Ramos (cell line): ENCODE results near the gene CD84.
"Not testable (repeated sequence)": the region's sequence is repeated elsewhere in the genome, so short reads cannot be mapped to it uniquely, and the experiment has no call there.

Experiments
- in situ Hi-C: fragments of 300-500 bp; cut with MboI; formaldehyde crosslinking; loops from one replicate; pipeline ENCODE4 v1.14.3; 2022; ENCODE audit warnings: low sequenced_read_pairs; ENCODE audit not compliant: unreplicated experiment

CD84 gene

GRCh38 chr1:160547422-160547821, 31.9 kb downstream of the CD84 start:
- in situ Hi-C loops = no loop called here

GRCh38 chr1:160546942-160547341, 32.4 kb downstream of the CD84 start:
- in situ Hi-C loops = no loop called here

DNA sequence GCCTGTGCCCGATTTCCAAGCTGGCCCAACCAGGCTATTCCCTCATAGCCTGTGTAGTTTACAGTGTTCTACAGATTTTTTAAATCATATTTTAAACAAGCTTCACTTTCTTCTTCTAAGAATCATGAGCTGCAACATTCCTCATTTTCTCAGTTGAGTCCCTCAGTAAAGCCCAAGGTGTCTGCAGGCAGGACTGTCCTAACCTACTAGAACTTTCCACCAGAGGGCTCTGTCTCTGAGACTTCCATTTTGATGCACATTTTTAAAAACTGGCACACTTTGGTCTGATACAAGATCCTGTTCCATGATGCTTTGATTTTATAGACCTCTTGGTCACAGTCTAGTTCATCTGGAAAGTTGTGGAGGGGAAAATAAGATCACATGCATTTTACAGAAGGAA, 34.6 kb downstream of the CD84 start:
- in situ Hi-C loops = no loop called here

GRCh38 chr1:160542303-160542945, 36.9 kb downstream of the CD84 start:
- in situ Hi-C loops = no loop called here

DNA sequence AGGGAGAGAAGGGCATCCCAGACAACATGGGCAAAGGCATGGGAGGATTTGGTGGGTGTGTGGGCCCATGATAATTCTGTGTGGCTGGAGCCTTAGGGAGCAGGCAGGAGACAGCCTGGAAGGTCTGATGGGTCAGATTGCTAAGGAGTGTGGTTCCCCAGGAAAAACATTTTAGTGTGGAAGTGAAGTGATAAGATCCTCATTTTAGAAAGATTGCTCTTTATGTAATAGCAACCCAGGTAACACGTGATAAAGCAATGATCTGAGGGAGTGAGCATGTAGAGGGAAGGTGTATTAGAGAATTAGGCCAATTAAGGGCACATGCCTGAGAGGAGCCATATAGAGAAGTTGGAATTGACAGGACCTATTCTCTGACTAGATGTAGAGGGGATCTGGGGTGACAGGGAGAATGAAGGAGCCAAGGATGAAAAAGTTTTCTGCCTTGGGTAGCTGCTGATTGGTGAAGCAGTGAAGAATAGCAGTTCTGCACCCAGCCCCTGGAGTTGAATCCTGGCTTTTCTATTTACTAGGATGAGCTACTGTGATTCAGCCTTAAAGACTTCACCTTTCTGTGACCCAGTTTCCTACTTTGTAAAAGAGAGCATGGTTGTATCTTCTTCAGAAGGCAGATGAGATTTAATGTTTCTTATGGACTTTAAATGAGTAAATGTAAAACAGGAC, 37.5 kb downstream of the CD84 start:
- in situ Hi-C loops = no loop called here

DNA sequence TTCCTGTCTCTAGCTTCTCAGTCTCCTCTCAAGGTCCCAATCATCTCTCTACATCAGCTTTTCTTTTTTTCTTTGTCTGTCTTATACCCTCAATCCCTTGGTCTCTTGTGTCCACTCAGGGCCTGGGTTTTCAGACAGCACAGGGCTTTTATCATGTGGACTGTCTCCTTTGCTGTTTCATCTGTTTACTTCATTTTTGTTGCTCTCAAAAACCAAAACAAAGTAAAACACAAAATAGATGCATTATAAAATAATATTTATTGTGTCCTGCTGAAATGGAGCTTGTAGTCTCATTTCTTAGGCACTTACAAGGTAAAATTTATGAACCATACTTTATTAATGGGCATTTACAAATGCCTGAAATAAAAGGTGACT, 38.5 kb downstream of the CD84 start:
- in situ Hi-C loops = no loop called here

DNA sequence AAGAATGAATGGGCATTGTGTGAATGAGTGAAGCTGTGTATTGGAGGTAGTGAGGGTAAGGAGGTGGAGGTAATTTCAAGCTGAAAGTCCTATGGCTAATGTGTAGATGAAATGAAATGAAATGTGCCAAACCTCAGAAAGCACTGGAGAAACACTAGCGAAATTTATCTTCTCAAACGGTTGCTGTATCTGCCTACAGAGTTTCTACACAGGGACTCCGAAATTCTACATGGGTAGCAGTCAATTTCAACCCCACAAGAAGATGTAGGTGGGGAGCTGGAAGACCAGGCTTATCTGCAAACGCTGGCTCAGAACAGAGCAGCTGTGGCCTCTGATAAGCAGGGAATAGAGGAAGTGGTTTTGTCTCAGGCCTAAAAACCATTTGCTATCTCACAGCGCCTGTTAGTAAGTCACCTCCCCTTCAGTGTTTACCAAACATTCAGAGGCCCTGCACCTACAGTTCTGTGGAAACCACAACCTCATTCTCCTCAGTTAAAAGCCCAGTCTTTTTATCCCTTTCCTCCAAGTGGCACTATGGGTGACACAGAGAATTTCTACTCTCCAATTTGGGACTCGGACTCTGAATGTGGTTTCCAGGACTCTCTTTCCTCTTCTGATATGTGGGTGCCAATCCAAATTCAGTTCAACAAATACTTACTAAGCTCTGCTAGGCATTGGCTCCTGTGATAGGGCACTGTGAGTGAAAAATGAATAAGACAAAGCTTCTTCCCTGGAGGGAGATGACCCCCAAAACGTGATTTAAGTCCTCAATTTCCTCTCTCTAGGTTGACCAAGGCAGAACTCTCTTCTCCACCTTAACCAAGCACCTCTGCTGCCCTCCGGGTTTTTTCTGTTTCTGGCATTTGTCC, 39.1 kb downstream of the CD84 start:
- in situ Hi-C loops = no loop called here

DNA sequence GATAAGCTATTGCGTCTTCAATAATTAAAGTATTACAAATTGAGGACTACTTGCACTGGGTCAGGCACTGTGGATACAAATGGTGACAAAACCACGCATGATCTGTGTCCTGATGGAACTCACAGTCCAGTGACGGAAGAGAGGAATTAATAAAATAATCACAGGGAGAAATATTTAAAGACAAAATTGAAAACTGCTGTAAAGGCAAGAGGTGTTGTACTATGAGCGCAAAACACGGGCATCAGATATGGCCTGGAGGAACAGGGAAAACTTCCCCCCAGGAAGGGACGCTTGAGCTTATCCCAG, 39.7 kb downstream of the CD84 start:
- in situ Hi-C loops = no loop called here

DNA sequence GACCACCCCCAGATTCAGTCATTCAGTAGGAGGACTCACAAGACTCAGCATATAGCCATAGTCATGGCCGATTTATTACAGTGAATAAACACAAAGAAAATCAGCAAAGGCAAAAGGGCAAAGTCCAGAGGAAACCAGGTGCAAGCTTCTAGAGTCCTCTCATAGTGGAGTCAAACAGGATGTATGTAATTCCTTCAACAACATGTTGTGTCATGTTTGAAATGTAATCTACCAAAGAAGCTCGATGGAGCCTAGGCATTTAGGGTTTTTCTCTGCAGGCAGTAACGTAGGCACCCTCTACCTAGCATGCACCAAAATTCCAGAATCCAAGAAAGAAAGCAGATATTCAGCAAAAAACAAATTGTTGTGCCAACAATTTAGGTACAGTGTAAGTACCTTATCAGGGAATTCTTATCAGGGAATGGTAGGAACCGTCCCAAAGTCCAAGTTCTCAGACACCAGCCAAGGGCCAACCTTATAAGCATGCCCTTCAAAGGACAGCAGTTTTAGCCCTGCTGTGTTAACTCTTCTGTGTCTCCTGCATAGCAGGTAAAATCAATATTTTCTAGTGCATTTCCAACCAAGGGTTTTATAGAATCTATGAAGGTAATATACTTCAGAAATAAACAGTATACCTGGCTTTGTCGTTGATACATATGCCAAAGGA, 40.2 kb downstream of the CD84 start:
- in situ Hi-C loops = no loop called here

DNA sequence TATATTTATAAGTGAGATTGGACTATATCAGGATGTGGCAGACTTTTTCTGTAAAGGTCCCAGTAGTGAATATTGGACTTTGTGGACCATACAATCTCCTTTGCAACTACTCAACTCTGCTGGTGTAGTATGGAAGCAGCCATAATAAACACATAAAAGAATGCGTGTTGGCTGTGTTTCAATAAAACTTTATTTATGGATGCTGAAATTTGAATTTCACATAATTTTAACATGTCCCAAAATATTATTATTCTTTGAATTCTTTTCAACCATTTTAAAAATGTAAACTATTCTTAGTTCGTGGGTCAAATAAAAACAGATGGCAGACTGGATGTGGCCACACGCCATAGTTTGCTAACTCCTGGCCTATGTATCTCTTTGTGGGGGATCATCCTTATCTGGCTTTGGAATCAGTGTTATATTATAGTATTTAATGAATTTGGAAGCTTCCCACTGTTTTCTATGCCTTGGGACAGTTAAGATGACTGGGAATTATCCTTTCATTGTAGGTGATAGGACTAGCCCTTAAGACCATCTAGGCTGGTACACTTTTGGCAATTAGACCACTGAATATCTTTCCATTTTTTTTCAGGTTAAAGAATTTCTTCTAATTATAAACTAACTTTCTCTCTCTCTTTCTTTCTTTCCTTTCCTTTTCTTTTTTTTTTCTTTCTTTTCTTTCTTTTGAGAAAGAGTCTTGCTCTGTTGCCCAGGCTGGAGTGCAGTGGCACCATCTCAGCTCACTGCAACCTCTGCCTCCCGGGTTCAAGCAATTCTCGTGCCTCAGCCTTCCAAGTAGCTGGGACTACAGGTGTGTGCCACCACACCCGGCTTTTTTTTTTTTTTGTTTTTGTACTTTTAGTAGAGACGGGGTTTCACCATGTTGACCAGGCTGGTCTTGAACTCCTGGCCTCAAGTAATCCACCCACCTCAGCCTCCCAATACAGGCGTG, 41.3 kb downstream of the CD84 start:
- in situ Hi-C loops = no loop called here

- in situ Hi-C loops = loop anchor here (5.0 kb wide), 1 partner anchor 103 kb away; no protein-coding TSS in a partner anchor
Observed at GRCh38 chr1:160534823-160535605, 44.3 kb downstream of the CD84 start.

GRCh38 chr1:160532557-160532813, 46.8 kb downstream of the CD84 start:
- in situ Hi-C loops = loop anchor here (5.0 kb wide), 1 partner anchor 100 kb away; no protein-coding TSS in a partner anchor

DNA sequence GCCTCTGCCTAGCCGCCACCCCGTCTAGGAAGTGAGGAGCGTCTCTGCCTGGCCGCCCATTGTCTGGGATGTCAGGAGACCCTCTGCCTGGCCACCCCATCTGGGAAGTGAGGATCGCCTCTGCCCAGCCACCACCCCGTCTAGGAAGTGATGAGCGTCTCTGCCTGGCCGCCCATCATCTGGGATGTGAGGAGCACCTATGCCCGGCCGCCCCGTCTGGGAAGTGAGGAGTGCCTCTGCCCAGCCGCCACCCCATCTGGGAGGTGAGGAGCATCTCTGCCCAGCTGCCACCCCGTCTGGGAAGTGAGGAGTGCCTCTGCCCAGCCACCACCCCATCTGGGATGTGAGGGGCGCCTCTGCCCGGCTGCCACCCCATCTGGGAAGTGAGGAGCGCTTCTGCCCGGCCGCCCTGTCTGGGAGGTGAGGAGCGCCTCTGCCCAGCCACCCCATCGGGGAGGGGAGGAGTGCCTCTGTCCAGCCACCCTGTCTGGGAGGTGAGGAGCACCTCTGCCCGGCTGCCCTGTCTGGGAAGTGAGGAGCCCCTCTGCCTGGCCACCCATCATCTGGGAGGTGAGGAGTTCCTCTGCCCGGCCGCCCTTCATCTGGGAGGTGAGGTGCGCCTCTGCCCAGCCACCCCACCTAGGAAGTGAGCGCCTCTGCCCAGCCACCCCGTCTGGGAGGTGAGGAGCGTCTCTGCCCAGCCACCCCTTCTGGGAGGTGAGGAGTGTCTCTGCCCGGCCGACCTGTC, 47.3 kb downstream of the CD84 start:
- in situ Hi-C loops = loop anchor here (5.0 kb wide), 1 partner anchor 100 kb away; no protein-coding TSS in a partner anchor

DNA sequence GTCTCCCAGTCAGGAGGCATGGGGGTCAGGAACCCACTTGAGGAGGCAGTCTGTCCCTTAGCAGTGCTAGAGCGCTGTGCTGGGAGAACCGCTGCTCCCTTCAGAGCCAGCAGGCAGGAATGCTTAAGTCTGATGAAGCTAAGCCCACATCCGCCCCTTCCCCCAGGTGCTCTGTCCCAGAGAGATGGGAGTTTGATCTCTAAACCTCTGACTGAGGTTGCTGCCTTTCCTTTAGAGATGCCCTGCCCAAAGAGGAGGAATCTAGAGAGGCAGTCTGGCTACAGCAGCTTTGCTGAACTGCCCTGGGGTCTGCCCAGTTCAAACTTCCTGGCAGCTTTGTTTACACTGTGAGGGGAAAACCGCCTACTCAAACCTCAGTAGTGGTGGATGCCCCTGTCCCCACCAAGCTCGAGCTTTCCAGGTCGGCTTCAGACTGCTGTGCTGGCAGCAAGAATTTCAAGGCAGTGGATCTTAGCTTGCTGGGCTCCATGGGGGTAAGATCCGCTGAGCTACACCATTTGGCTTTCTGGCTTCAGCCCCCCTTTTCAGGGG, 49.8 kb downstream of the CD84 start:
- in situ Hi-C loops = not testable (repeated sequence)

DNA sequence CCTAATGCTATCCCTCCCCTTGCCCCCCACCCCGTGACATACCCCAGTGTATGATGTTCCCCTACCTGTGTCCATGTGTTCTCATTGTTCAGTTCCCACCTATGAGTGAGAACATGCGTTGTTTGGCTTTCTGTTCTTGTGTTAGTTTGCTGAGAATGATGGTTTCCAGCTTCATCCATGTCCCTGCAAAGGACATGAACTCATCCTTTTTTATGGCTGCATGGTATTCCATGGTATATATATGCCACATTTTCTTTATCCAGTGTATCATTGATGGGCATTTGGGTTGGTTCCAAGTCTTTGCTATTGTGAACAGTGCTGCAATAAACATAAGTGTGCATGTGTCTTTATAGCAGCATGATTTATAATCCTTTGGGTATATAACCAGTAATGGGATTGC, 55.5 kb downstream of the CD84 start:
- in situ Hi-C loops = not testable (repeated sequence)

- in situ Hi-C loops = no loop called here
Observed at GRCh38 chr1:160522622-160523345, 56.5 kb downstream of the CD84 start, which contains the start of gene SLAMF6. TSS of gene SLAMF6 (minus strand) at chr1:160523255. CDS start at chr1:160523192, 63 bp downstream.

DNA sequence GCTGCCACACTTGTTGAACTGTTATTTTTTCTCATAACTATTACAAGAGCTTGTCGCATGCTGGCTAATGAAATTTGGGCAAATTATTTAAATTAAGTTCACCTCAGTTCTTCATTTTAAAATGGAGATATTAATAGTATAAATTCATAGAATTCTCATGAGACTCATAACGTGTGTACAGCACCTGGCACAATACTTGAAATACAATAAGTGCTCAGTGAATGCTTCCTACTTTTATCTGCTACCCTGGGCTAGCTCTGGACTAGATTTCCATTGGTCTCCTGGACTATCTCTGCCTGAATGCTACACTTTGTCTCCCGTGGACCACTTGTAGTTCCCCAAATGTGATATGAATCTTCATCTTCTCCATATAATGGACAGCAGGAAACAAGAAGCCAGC, 57.2 kb downstream of the CD84 start:
- in situ Hi-C loops = no loop called here
